Kidney glomerular epithelial cell (primary cell): Measurements from ENCODE around the gene TCF20.

ENCODE experiments used
- DNase-seq: peaks from one replicate; lab custom pipeline; 2025; lab: John Stamatoyannopoulos, UW

Gene TCF20

GRCh38 chr22:42282252-42282942 is 11.9 kb upstream of the TCF20 start:
- DNase-seq = no peak

GRCh38 chr22:42281706-42282251 is 11.3 kb upstream of the TCF20 start:
- no peak for DNase-seq

GRCh38 chr22:42281284-42281683 is 10.8 kb upstream of the TCF20 start:
- DNase-seq = no peak

GRCh38 chr22:42280836-42281235 is 10.4 kb upstream of the TCF20 start:
- no peak for DNase-seq

GRCh38 chr22:42280140-42280539 is 9.7 kb upstream of the TCF20 start:
- no peak for DNase-seq

GRCh38 chr22:42279425-42280020 is 9.1 kb upstream of the TCF20 start:
- DNase-seq = no peak

GRCh38 chr22:42277988-42278776 is 7.7 kb upstream of the TCF20 start:
- DNase-seq = no peak

GRCh38 chr22:42277232-42277753 is 6.8 kb upstream of the TCF20 start:
- no peak for DNase-seq

GRCh38 chr22:42275970-42276369 is 5.5 kb upstream of the TCF20 start:
- DNase-seq = no peak

GRCh38 chr22:42275176-42275575 is 4.7 kb upstream of the TCF20 start:
- no peak for DNase-seq

GRCh38 chr22:42273855-42274451 is 3.5 kb upstream of the TCF20 start:
- no peak for DNase-seq

GRCh38 chr22:42272431-42272999 is 2.1 kb upstream of the TCF20 start:
- DNase-seq = no peak

GRCh38 chr22:42271906-42272305 is 1.5 kb upstream of the TCF20 start:
- no peak for DNase-seq

GRCh38 chr22:42271191-42271813 is 849 bp upstream of the TCF20 start:
- DNase-seq = no peak

- no peak for DNase-seq
These were observed 310 bp downstream of the TCF20 start for GRCh38 chr22:42270176-42270509.

- no peak for DNase-seq
These were observed 849 bp downstream of the TCF20 start for GRCh38 chr22:42269432-42270175.

GRCh38 chr22:42268852-42269410 is 1.5 kb downstream of the TCF20 start:
- DNase-seq = no peak

- no peak for DNase-seq
These were observed 5.1 kb downstream of the TCF20 start for GRCh38 chr22:42265321-42265720.

- no peak for DNase-seq
These were observed 6.5 kb downstream of the TCF20 start for GRCh38 chr22:42263944-42264343.

- no peak for DNase-seq
These were observed 7.5 kb downstream of the TCF20 start for GRCh38 chr22:42262964-42263363.
